ENCODE results near the gene HAT1.

DNA sequence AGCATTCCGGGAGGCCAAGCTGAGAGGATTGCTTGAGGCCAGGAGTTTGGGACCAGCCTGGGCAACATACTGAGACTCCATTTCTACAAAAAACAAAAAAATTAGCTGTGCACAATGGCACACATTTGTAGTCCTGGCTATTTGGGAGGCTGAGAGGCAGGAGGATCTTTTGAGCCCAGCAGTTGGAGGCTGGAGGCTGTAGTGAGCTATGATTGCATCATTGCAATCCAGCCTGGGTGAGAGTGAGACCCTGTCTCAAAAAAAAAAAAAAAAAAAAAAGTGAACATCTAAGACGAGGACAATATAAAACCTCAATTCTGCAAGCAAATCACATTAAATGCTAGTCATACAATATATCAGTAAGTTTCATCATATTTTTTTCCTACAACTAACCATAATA is 2.8 kb upstream of the HAT1 start:
- TF ChIP-seq, protein P1, sequence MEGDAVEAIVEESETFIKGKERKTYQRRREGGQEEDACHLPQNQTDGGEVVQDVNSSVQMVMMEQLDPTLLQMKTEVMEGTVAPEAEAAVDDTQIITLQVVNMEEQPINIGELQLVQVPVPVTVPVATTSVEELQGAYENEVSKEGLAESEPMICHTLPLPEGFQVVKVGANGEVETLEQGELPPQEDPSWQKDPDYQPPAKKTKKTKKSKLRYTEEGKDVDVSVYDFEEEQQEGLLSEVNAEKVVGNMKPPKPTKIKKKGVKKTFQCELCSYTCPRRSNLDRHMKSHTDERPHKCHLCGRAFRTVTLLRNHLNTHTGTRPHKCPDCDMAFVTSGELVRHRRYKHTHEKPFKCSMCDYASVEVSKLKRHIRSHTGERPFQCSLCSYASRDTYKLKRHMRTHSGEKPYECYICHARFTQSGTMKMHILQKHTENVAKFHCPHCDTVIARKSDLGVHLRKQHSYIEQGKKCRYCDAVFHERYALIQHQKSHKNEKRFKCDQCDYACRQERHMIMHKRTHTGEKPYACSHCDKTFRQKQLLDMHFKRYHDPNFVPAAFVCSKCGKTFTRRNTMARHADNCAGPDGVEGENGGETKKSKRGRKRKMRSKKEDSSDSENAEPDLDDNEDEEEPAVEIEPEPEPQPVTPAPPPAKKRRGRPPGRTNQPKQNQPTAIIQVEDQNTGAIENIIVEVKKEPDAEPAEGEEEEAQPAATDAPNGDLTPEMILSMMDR (conservative IDR thresholded peaks at IDR 0.05) = no peak
- TF ChIP-seq ZFX (IDR thresholded peaks at IDR 0.05) = no peak
